Osteoblast (primary cell): ENCODE data around the gene ZNF280A. TPM values are rescaled to one million over a fixed set of nuclear protein-coding genes. Genes with fewer than 3 reads are reported as not detected.
"Not testable (repeated sequence)": the region's sequence is repeated elsewhere in the genome, so short reads cannot be mapped to it uniquely, and the experiment has no call there.

Experiments used
- DNase-seq: peaks from one replicate; pipeline ENCODE4 v3.0.0; 2011; ENCODE audit warnings: low spot score, mixed read lengths; ENCODE audit not compliant: insufficient read length; ENCODE audit errors: missing footprints
- H2AFZ ChIP-seq: 2 replicates; pipeline ENCODE4 v1.6.0; 2011; ENCODE audit warnings: mild to moderate bottlenecking, low read length
- H3K27ac ChIP-seq: 2 replicates; pipeline ENCODE4 v1.5.1; 2011; ENCODE audit warnings: mild to moderate bottlenecking, low read depth, low read length, moderate library complexity
- H3K27me3 ChIP-seq: 2 replicates; pipeline ENCODE4 v1.6.0; 2012; ENCODE audit warnings: mild to moderate bottlenecking, control low read depth, inconsistent platforms, low read length, moderate library complexity; ENCODE audit not compliant: insufficient read depth
- H3K36me3 ChIP-seq: 2 replicates; pipeline ENCODE4 v1.5.1; 2011; ENCODE audit warnings: mild to moderate bottlenecking, low read length, control low read depth, moderate library complexity; ENCODE audit not compliant: insufficient read depth
- H3K4me1 ChIP-seq: 2 replicates; pipeline ENCODE4 v1.5.1; 2011; ENCODE audit warnings: mild to moderate bottlenecking, low read length, control low read depth, moderate library complexity; ENCODE audit not compliant: insufficient read depth
- H3K4me2 ChIP-seq: 2 replicates; pipeline ENCODE4 v1.6.0; 2011; ENCODE audit warnings: mild to moderate bottlenecking, low read length; ENCODE audit not compliant: insufficient read depth
- H3K4me3 ChIP-seq: fragments of 200-600 bp; sonication (generic); 3 replicates; pipeline ENCODE4 v1.5.1; 2012; ENCODE audit warnings: mild to moderate bottlenecking, low read length, inconsistent platforms; ENCODE audit not compliant: insufficient read depth
- H3K79me2 ChIP-seq: 2 replicates; pipeline ENCODE4 v1.6.0; 2012; ENCODE audit warnings: mild to moderate bottlenecking, low read length, control low read depth, inconsistent platforms; ENCODE audit not compliant: insufficient read depth
- H3K9me3 ChIP-seq: 2 replicates; pipeline ENCODE4 v1.5.1; 2011; ENCODE audit warnings: low read depth, low read length, control low read depth
- H4K20me1 ChIP-seq: 2 replicates; pipeline ENCODE4 v1.6.0; 2012; ENCODE audit warnings: mild to moderate bottlenecking, low read length, control low read depth; ENCODE audit not compliant: insufficient read depth
- total RNA-seq: library from RNA; depleted of rRNA; stranded (reverse); fragments of >200 nt; gene quantifications from 2 replicates; pipeline ENCODE4 v1.2.3, GENCODE V29; 2012
- TF ChIP-seq, protein P1 (sequence below): IDR thresholded peaks from 2 replicates; pipeline ENCODE4 v1.5.1; 2011; ENCODE audit warnings: mild to moderate bottlenecking, low read depth, low read length, moderate library complexity; ENCODE audit errors: extremely low read depth

ZNF280A gene
- total RNA-seq, 1 donor = not detected

GRCh38 chr22:22534604-22535415 lies 14.7 kb upstream of the ZNF280A start:
- DNase-seq = no peak
- TF ChIP-seq, protein P1, sequence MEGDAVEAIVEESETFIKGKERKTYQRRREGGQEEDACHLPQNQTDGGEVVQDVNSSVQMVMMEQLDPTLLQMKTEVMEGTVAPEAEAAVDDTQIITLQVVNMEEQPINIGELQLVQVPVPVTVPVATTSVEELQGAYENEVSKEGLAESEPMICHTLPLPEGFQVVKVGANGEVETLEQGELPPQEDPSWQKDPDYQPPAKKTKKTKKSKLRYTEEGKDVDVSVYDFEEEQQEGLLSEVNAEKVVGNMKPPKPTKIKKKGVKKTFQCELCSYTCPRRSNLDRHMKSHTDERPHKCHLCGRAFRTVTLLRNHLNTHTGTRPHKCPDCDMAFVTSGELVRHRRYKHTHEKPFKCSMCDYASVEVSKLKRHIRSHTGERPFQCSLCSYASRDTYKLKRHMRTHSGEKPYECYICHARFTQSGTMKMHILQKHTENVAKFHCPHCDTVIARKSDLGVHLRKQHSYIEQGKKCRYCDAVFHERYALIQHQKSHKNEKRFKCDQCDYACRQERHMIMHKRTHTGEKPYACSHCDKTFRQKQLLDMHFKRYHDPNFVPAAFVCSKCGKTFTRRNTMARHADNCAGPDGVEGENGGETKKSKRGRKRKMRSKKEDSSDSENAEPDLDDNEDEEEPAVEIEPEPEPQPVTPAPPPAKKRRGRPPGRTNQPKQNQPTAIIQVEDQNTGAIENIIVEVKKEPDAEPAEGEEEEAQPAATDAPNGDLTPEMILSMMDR = no peak
- no peaks in the 10 kb centered on the region for H3K79me2 ChIP-seq
- no peaks in the 10 kb centered on the region for H3K9me3 ChIP-seq
- no peaks in the 10 kb centered on the region for H3K27me3 ChIP-seq
- H3K27ac ChIP-seq = no peak overlapping the region
- no peak overlapping the region for H2AFZ ChIP-seq
- H4K20me1 ChIP-seq = no peaks in the 10 kb centered on the region
- H3K4me3 ChIP-seq = no peak overlapping the region
- no peaks in the 10 kb centered on the region for H3K4me1 ChIP-seq
- H3K4me2 ChIP-seq = no peak overlapping the region
- no peaks in the 10 kb centered on the region for H3K36me3 ChIP-seq

DNA sequence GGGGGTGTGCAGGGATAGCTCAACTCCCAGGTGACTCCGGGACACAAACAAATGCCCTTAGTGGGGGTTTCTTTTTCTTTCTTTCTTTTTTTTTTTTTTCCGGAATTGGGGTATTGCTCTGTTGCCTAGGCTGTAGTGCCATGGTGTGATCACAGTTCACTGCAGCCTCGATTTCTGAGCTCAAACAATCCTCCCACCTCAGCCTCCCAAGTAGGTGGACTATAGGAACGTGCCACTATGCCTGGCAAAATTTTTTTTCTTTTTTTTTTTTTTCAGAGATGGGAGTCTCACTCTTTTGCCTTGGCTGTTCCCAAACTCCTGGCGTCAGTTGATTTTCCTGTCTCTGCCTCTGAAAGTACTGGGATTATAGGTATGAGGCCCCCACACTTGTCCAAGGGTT lies 13.8 kb upstream of the ZNF280A start:
- Histone ChIP-seq H3K36me3 (no peaks in the 10 kb centered on the region), H3K27me3 (no peaks in the 10 kb centered on the region), H3K79me2 (no peaks in the 10 kb centered on the region), H4K20me1 (no peaks in the 10 kb centered on the region), H3K4me3 (no peak overlapping the region), H3K27ac (no peak overlapping the region), H3K9me3 (no peaks in the 10 kb centered on the region), H2AFZ (no peak overlapping the region), H3K4me1 (no peaks in the 10 kb centered on the region), H3K4me2 (no peak overlapping the region)
- TF ChIP-seq, protein P1 = no peak
- DNase-seq = no peak

- Histone ChIP-seq H2AFZ (no peak overlapping the region), H3K4me2 (no peak overlapping the region), H3K4me3 (no peak overlapping the region), H3K4me1 (no peaks in the 10 kb centered on the region), H4K20me1 (no peaks in the 10 kb centered on the region), H3K79me2 (no peaks in the 10 kb centered on the region), H3K36me3 (no peaks in the 10 kb centered on the region), H3K27ac (no peak overlapping the region), H3K27me3 (no peaks in the 10 kb centered on the region), H3K9me3 (no peaks in the 10 kb centered on the region)
- TF ChIP-seq, protein P1 = no peak
- no peak for DNase-seq
Measured at GRCh38 chr22:22533417-22533816, 13.3 kb upstream of the ZNF280A start.

GRCh38 chr22:22532547-22533071 lies 12.5 kb upstream of the ZNF280A start:
- H3K27me3 ChIP-seq, DNase-seq, H3K36me3 ChIP-seq, H3K27ac ChIP-seq, H2AFZ ChIP-seq, H3K9me3 ChIP-seq, H3K4me2 ChIP-seq, H3K79me2 ChIP-seq, H3K4me1 ChIP-seq, H4K20me1 ChIP-seq, H3K4me3 ChIP-seq: not testable (repeated sequence)
